Endothelial cell of umbilical vein (primary cell): ENCODE results near the gene PEAR1. TPM values are rescaled to one million over a fixed set of nuclear protein-coding genes. Genes with fewer than 3 reads are reported as not detected.

Source experiments
- BruUV-seq: library from RNA; stranded (reverse); fragments of 400-500 nt; replicated peaks from 2 replicates; lab custom pipeline; 2021; lab: Mats Ljungman, UMichigan
- CTCF ChIA-PET: fragments of 300-600, 350-600 bp; sonication (Branson Sonifier 250); formaldehyde crosslinking; loops from one replicate; lab custom pipeline; 2021; ENCODE audit warnings: antibody characterized with exemption, inconsistent platforms; lab: Charles Lee
- POLR2A ChIA-PET: fragments of 300-600, 350-600 bp; sonication (Branson Sonifier 250); formaldehyde crosslinking; loops from one replicate; lab custom pipeline; 2021; ENCODE audit warnings: antibody characterized with exemption, inconsistent platforms; lab: Charles Lee
- DNase-seq: peaks from one replicate; pipeline ENCODE4 v3.0.0-alpha.2; 2011; ENCODE audit warnings: low read depth, low spot score
- FAIRE-seq: peaks from 2 replicates; lab custom pipeline; 2011; peaks lifted over from hg19 to GRCh38; lab: Jason Lieb, UNC
- H2AFZ ChIP-seq: 2 replicates; pipeline ENCODE4 v1.6.0; 2012; ENCODE audit warnings: low read depth, low read length, control low read depth, inconsistent platforms
- H3K27ac ChIP-seq: 2 replicates; pipeline ENCODE4 v1.5.1; 2011; ENCODE audit warnings: low read depth, mild to moderate bottlenecking, control low read depth, low read length, moderate library complexity; ENCODE audit not compliant: insufficient read depth
- H3K27me3 ChIP-seq, 2 experiments: 2 replicates each; pipeline versions ENCODE4 v1.6.0 to v1.6.1; 2011; ENCODE audit warnings: low read length in 2 of 2, mixed read lengths in 1 of 2; ENCODE audit not compliant: control insufficient read depth in 2 of 2, insufficient read depth in 2 of 2
- H3K36me3 ChIP-seq, 2 experiments: 2 replicates in 1 of 2; 3 replicates in 1 of 2; pipeline ENCODE4 v1.5.1; 2011; ENCODE audit warnings: low read length in 2 of 2, mild to moderate bottlenecking in 1 of 2, moderate library complexity in 1 of 2; ENCODE audit not compliant: control insufficient read depth in 2 of 2, insufficient read depth in 2 of 2; ENCODE audit errors: extremely low read depth in 1 of 2
- H3K4me1 ChIP-seq: 3 replicates; pipeline ENCODE4 v1.5.1; 2011; ENCODE audit warnings: mild to moderate bottlenecking, low read length; ENCODE audit not compliant: control insufficient read depth, insufficient read depth; ENCODE audit errors: extremely low read depth
- H3K4me2 ChIP-seq: 2 replicates; pipeline ENCODE4 v1.6.1; 2011; ENCODE audit warnings: low read length, control low read depth, mixed read lengths; ENCODE audit not compliant: insufficient read depth
- H3K4me3 ChIP-seq, 3 experiments: fragments of 200-600 bp in 1 of 3; sonication (generic), shearing (Covaris generic) in 1 of 3; replicated peaks in 1 of 3; 2 replicates each; pipeline ENCODE4 v1.5.1; 2011 to 2016; ENCODE audit warnings: control low read depth in 3 of 3, low read length in 3 of 3, mild to moderate bottlenecking in 2 of 3, inconsistent platforms in 1 of 3, low read depth in 1 of 3, moderate library complexity in 1 of 3; ENCODE audit not compliant: insufficient read depth in 1 of 3
- H3K79me2 ChIP-seq: 2 replicates; pipeline ENCODE4 v1.6.0; 2012; ENCODE audit warnings: low read length, inconsistent platforms; ENCODE audit not compliant: control insufficient read depth, insufficient read depth
- H3K9ac ChIP-seq: replicated peaks from 2 replicates; pipeline ENCODE3; 2011; ENCODE audit warnings: low read length, control low read depth; ENCODE audit not compliant: insufficient read depth; ENCODE audit errors: extremely low read depth
- H3K9me1 ChIP-seq: replicated peaks from 3 replicates; pipeline ENCODE4 v1.6.0; 2011; ENCODE audit warnings: mild to moderate bottlenecking, low read length; ENCODE audit not compliant: control insufficient read depth, insufficient read depth; ENCODE audit errors: extremely low read depth
- H3K9me3 ChIP-seq: replicated peaks from 2 replicates; pipeline ENCODE4 v1.5.1; 2012; ENCODE audit warnings: low read length, inconsistent platforms; ENCODE audit not compliant: control insufficient read depth, insufficient read depth
- H4K20me1 ChIP-seq: replicated peaks from 2 replicates; pipeline ENCODE3; 2011; ENCODE audit warnings: mild to moderate bottlenecking, low read length; ENCODE audit not compliant: control insufficient read depth, insufficient read depth; ENCODE audit errors: extremely low read depth
- EZH2 ChIP-seq: IDR thresholded peaks from 2 replicates; pipeline ENCODE4 v1.6.1; 2012; ENCODE audit warnings: borderline replicate concordance, low read depth, mild to moderate bottlenecking, moderate library complexity, low read length, inconsistent platforms; ENCODE audit not compliant: severe bottlenecking
- FOS ChIP-seq: IDR thresholded peaks from 2 replicates; pipeline ENCODE4 v1.6.1; 2011; ENCODE audit warnings: mild to moderate bottlenecking, low read length, moderate library complexity, borderline replicate concordance; ENCODE audit not compliant: insufficient read depth
- GATA2 ChIP-seq: IDR thresholded peaks from 2 replicates; pipeline ENCODE4 v1.7.0; 2011; ENCODE audit warnings: low read depth, mild to moderate bottlenecking, moderate library complexity, mixed read lengths, low read length; ENCODE audit not compliant: insufficient read length, insufficient read depth
- JUN ChIP-seq: IDR thresholded peaks from 2 replicates; pipeline ENCODE4 v1.6.1; 2011; ENCODE audit warnings: borderline replicate concordance, low read depth; ENCODE audit not compliant: insufficient read length, insufficient read depth
- MYC ChIP-seq: IDR thresholded peaks from one replicate; pipeline ENCODE4 v1.6.1; 2011; ENCODE audit warnings: mild to moderate bottlenecking, low read depth, low read length
- POLR2A ChIP-seq: IDR thresholded peaks from 2 replicates; pipeline ENCODE4 v1.6.1; 2012; ENCODE audit warnings: low read depth, mild to moderate bottlenecking, control low read depth, low read length
- POLR2AphosphoS5 ChIP-seq: IDR thresholded peaks from 2 replicates; pipeline ENCODE4 v1.6.1; 2012; ENCODE audit warnings: low read depth, mild to moderate bottlenecking, control low read depth, low read length, moderate library complexity; ENCODE audit not compliant: insufficient read depth
- dilution Hi-C: fragments of 300-500 bp; cut with MboI; formaldehyde crosslinking; loops from one replicate; pipeline ENCODE4 v1.15.0; 2019; ENCODE audit warnings: low sequenced_read_pairs; ENCODE audit not compliant: extremely low pct_ligation_motif_present
- intact Hi-C: fragments of 100-400 bp; cut with micrococcal nuclease; formaldehyde crosslinking; loops from one replicate; pipeline ENCODE4 v1.10.0; 2022
- polyA plus RNA-seq, 4 experiments: library from polyadenylated mRNA; depleted of rRNA in 3 of 4; stranded (reverse) in 3 of 4; unstranded in 1 of 4; fragments of >200 nt; gene quantifications; 2 replicates each; pipeline versions ENCODE4 v1.2.1 to v1.2.3, GENCODE V29; 2011 to 2012; ENCODE audit warnings: missing spikeins in 1 of 4
- total RNA-seq: library from RNA; stranded (reverse); gene quantifications from 2 replicates; pipeline ENCODE4 v1.2.3, GENCODE V29; 2021
- TF ChIP-seq, protein P1 (sequence below): IDR thresholded peaks from 2 replicates; pipeline ENCODE4 v1.6.1; 2011; ENCODE audit not compliant: insufficient read depth, insufficient read length
- TF ChIP-seq, protein P2 (sequence below), 2 donors: IDR thresholded peaks; 1 replicate in 1 of 2; 2 replicates in 1 of 2; pipeline ENCODE4 v1.5.1; 2011; ENCODE audit warnings: low read length in 2 of 2, mild to moderate bottlenecking in 2 of 2, moderate library complexity in 2 of 2, control low read depth in 1 of 2, inconsistent platforms in 1 of 2, low read depth in 1 of 2; ENCODE audit not compliant: insufficient read depth in 1 of 2; ENCODE audit errors: extremely low read depth in 1 of 2

PEAR1 gene
- total and polyA plus RNA-seq, 2 donors (not counting 3 experiments of a cell fraction or from before 2014, with no cell fraction given), result 90.7 to 106 TPM

DNA sequence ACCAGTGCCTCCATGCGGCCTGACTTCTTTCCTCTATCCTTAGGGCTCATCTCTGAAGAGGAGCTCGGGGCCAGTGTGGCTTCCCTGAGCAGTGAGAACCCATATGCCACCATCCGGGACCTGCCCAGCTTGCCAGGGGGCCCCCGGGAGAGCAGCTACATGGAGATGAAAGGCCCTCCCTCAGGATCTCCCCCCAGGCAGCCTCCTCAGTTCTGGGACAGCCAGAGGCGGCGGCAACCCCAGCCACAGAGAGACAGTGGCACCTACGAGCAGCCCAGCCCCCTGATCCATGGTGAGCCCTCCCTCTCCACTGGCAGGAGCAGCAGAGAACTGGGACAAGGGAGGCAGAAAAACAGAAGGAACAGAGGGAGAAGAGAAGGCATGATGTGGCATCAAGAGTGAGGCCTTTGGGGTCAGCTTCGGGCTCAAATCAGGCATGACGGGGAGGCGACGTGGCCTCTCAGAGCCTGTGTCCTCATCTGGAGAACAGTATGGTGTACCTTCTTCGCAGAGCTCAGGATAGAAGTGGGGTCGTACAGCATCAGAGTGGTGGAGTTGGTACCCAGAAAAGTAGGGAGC is 20.4 kb downstream of the PEAR1 start:
- no peak for TF ChIP-seq EZH2
- TF ChIP-seq, protein P1, sequence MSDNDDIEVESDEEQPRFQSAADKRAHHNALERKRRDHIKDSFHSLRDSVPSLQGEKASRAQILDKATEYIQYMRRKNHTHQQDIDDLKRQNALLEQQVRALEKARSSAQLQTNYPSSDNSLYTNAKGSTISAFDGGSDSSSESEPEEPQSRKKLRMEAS, result no peak
- TF ChIP-seq, protein P2, sequence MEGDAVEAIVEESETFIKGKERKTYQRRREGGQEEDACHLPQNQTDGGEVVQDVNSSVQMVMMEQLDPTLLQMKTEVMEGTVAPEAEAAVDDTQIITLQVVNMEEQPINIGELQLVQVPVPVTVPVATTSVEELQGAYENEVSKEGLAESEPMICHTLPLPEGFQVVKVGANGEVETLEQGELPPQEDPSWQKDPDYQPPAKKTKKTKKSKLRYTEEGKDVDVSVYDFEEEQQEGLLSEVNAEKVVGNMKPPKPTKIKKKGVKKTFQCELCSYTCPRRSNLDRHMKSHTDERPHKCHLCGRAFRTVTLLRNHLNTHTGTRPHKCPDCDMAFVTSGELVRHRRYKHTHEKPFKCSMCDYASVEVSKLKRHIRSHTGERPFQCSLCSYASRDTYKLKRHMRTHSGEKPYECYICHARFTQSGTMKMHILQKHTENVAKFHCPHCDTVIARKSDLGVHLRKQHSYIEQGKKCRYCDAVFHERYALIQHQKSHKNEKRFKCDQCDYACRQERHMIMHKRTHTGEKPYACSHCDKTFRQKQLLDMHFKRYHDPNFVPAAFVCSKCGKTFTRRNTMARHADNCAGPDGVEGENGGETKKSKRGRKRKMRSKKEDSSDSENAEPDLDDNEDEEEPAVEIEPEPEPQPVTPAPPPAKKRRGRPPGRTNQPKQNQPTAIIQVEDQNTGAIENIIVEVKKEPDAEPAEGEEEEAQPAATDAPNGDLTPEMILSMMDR (IDR thresholded peaks at IDR 0.05; ENCODE audit: extremely low read depth in 1 of 2, insufficient read depth in 1 of 2, low read depth in 1 of 2, low read length in 2 of 2), result no peak
- TF ChIP-seq FOS, result no peak
- TF ChIP-seq POLR2AphosphoS5, result no peak
- no peak for TF ChIP-seq JUN
- no peak for TF ChIP-seq MYC
- no peak for TF ChIP-seq POLR2A
- TF ChIP-seq GATA2, result no peak
- BruUV-seq, result no TSS peak
- intact Hi-C loops (no loop called here), dilution Hi-C loops (no loop called here)
- no peak overlapping the region for H3K27ac ChIP-seq
- H3K4me1 ChIP-seq, result no peaks in the 10 kb centered on the region
- no peak for DNase-seq
- no peak overlapping the region for H3K4me2 ChIP-seq
- peaks cover 17% of the 10 kb centered on the region for H3K79me2 ChIP-seq
- ChIA-PET POLR2A (no interaction called here), CTCF (interaction anchor here (1.0 to 1.4 kb wide), 3 partner anchors 14 to 224 kb away, joined by 3 to 5 read pairs (median 4); no protein-coding TSS in a partner anchor)
- peaks cover 4 to 59% of the 10 kb centered on the region in 2 experiments for H3K36me3 ChIP-seq
- H3K4me3 ChIP-seq, result no peak overlapping the region
- no peak for FAIRE-seq
- no peaks in the 10 kb centered on the region for H4K20me1 ChIP-seq
- H3K9ac ChIP-seq, result no peak overlapping the region
- H3K9me3 ChIP-seq, result no peaks in the 10 kb centered on the region
- H2AFZ ChIP-seq, result no peak overlapping the region
- no peaks in the 10 kb centered on the region for H3K27me3 ChIP-seq
- no peaks in the 10 kb centered on the region for H3K9me1 ChIP-seq
